ENCODE measurements around the gene ACVR2A.
A peak's percentile ranks its signal among the peaks of the same experiment; 100 is the strongest.

The ACVR2A gene

GRCh38 chr2:147924647-147925046 is 79.8 kb downstream of the ACVR2A start:
- no peak for DNase-seq (ENCODE audit: low spot score)

GRCh38 chr2:147925886-147926285 is 81.1 kb downstream of the ACVR2A start:
- no peak for DNase-seq (ENCODE audit: low spot score)

- no peak for DNase-seq (ENCODE audit: low spot score)
These were observed 82.3 kb downstream of the ACVR2A start for GRCh38 chr2:147927053-147927588.

GRCh38 chr2:147933931-147934330 is 89.1 kb downstream of the ACVR2A start:
- DNase-seq (ENCODE audit: low spot score): no peak

GRCh38 chr2:147934881-147935620 is 90.2 kb downstream of the ACVR2A start:
- no peak for DNase-seq (ENCODE audit: low spot score)

GRCh38 chr2:147937744-147938349 is 93.0 kb downstream of the ACVR2A start:
- DNase-seq (ENCODE audit: low spot score): peak; percentile 52

GRCh38 chr2:147939313-147939712 is 94.5 kb downstream of the ACVR2A start:
- no peak for DNase-seq (ENCODE audit: low spot score)

GRCh38 chr2:147945660-147946059 is 100.8 kb downstream of the ACVR2A start:
- DNase-seq (ENCODE audit: low spot score): no peak

GRCh38 chr2:147952118-147952517 is 107.3 kb downstream of the ACVR2A start:
- DNase-seq (ENCODE audit: low spot score): no peak

- DNase-seq (ENCODE audit: low spot score): no peak
These were observed 123.7 kb downstream of the ACVR2A start for GRCh38 chr2:147968571-147968970.

GRCh38 chr2:147976102-147976501 is 131.3 kb downstream of the ACVR2A start:
- no peak for DNase-seq (ENCODE audit: low spot score)

- DNase-seq (ENCODE audit: low spot score): no peak
These were observed 132.8 kb downstream of the ACVR2A start for GRCh38 chr2:147977679-147978078.
